Trophoblast cell (in vitro differentiated cells and primary cell): Measurements from ENCODE around the gene OPCML.

Experiments used
- DNase-seq, 2 donors: peaks; one replicate each; pipeline ENCODE4 v3.0.0-alpha.2; 2016
- H2AFZ ChIP-seq: 2 replicates; pipeline ENCODE4 v1.6.1; 2013; ENCODE audit warnings: low read length, moderate library complexity, mild to moderate bottlenecking; ENCODE audit not compliant: insufficient read depth, poor library complexity
- H2AK5ac ChIP-seq: 2 replicates; pipeline ENCODE4 v1.6.1; 2013; ENCODE audit warnings: mild to moderate bottlenecking, low read length
- H2BK120ac ChIP-seq: 2 replicates; pipeline ENCODE4 v1.6.1; 2013; ENCODE audit warnings: low read length, mild to moderate bottlenecking, moderate library complexity; ENCODE audit not compliant: insufficient read depth, poor library complexity
- H2BK12ac ChIP-seq: 2 replicates; pipeline ENCODE4 v1.6.1; 2013; ENCODE audit warnings: mild to moderate bottlenecking, low read length, moderate library complexity
- H2BK5ac ChIP-seq: 2 replicates; pipeline ENCODE4 v1.6.1; 2013; ENCODE audit warnings: low read length, low read depth, moderate library complexity, mild to moderate bottlenecking; ENCODE audit not compliant: poor library complexity
- H3K14ac ChIP-seq: 2 replicates; pipeline ENCODE4 v1.6.1; 2013; ENCODE audit warnings: mild to moderate bottlenecking, low read length
- H3K18ac ChIP-seq: 2 replicates; pipeline ENCODE4 v1.6.1; 2013; ENCODE audit warnings: mild to moderate bottlenecking, low read length
- H3K23ac ChIP-seq: 2 replicates; pipeline ENCODE4 v1.6.1; 2013; ENCODE audit warnings: low read length
- H3K27ac ChIP-seq: 2 replicates; pipeline ENCODE4 v1.5.1; 2013; ENCODE audit warnings: low read depth, mild to moderate bottlenecking, inconsistent platforms, low read length, moderate library complexity
- H3K27me3 ChIP-seq: 2 replicates; pipeline ENCODE4 v1.6.1; 2013; ENCODE audit warnings: inconsistent platforms, mild to moderate bottlenecking, low read length, moderate library complexity; ENCODE audit not compliant: insufficient read depth
- H3K36me3 ChIP-seq, 2 experiments: 1 replicate in 1 of 2; 2 replicates in 1 of 2; pipeline ENCODE4 v1.6.1; 2013; ENCODE audit warnings: low read length in 2 of 2, mild to moderate bottlenecking in 2 of 2, moderate library complexity in 1 of 2; ENCODE audit not compliant: insufficient read depth in 2 of 2, control insufficient read depth in 1 of 2
- H3K4ac ChIP-seq: 2 replicates; pipeline ENCODE4 v1.6.1; 2013; ENCODE audit warnings: low read depth, mild to moderate bottlenecking, low read length, moderate library complexity
- H3K4me1 ChIP-seq, 2 experiments: 1 replicate in 1 of 2; 2 replicates in 1 of 2; pipeline ENCODE4 v1.6.1; 2013; ENCODE audit warnings: low read length in 2 of 2, mild to moderate bottlenecking in 2 of 2, moderate library complexity in 1 of 2; ENCODE audit not compliant: insufficient read depth in 2 of 2, control insufficient read depth in 1 of 2
- H3K4me2 ChIP-seq: 2 replicates; pipeline ENCODE4 v1.6.1; 2013; ENCODE audit warnings: inconsistent platforms, mild to moderate bottlenecking, low read length, moderate library complexity
- H3K4me3 ChIP-seq: 2 replicates; pipeline ENCODE4 v1.5.1; 2013; ENCODE audit warnings: mild to moderate bottlenecking, low read depth, low read length, inconsistent platforms
- H3K79me1 ChIP-seq: one replicate; pipeline ENCODE4 v1.6.1; 2013; ENCODE audit warnings: low read length
- H3K79me2 ChIP-seq: 2 replicates; pipeline ENCODE4 v1.6.1; 2013; ENCODE audit warnings: low read length, mild to moderate bottlenecking; ENCODE audit not compliant: control insufficient read depth, insufficient read depth, poor library complexity
- H3K9ac ChIP-seq: 2 replicates; pipeline ENCODE4 v1.6.1; 2013; ENCODE audit warnings: mild to moderate bottlenecking, low read length
- H3K9me3 ChIP-seq: 2 replicates; pipeline ENCODE4 v1.6.1; 2013; ENCODE audit warnings: low read depth, mild to moderate bottlenecking, control low read depth, inconsistent platforms, low read length; ENCODE audit not compliant: insufficient read depth
- H4K12ac ChIP-seq: 2 replicates; pipeline ENCODE4 v1.6.1; 2013; ENCODE audit warnings: low read depth, mild to moderate bottlenecking, low read length, moderate library complexity
- H4K8ac ChIP-seq: 2 replicates; pipeline ENCODE4 v1.6.1; 2013; ENCODE audit warnings: low read depth, mild to moderate bottlenecking, low read length, moderate library complexity
- H4K91ac ChIP-seq: one replicate; pipeline ENCODE4 v1.6.1; 2013; ENCODE audit warnings: low read depth, mild to moderate bottlenecking, low read length, moderate library complexity
- WGBS: extraction: QIAGEN DNeasy Blood & Tissue Kit; methylation state at CpG from one replicate; pipeline ENCODE4 v1.1.7; 2013; ENCODE audit warnings: missing lambda C conversion rate; ENCODE audit not compliant: insufficient read length, insufficient coverage; ENCODE audit errors: extremely low coverage; 5-methylcytosine and 5-hydroxymethylcytosine counted together

OPCML gene

DNA sequence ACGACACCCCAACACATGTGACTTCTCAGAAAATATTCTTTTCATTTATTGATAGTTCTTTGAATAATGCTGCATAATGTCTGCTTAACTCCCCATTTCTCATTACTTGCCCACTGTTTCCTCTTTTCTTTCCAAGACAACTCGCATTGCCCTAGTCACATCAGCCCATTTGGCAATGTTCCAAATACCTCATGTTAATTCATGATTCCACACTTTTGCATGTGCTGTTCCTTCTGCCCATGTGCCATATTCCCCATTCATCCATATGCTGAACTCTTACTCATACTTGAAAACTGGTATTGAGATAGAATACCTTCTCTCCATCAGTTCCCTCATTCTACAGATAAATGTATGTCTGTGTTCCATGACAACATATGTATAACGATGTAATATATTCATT, 993.7 kb downstream of the OPCML start:
- Histone ChIP-seq H3K27ac (no peak overlapping the region), H3K4me2 (no peak overlapping the region), H4K91ac (no peak overlapping the region), H3K4me3 (no peak overlapping the region), H4K8ac (no peak overlapping the region), H2AK5ac (no peak overlapping the region), H2BK12ac (no peak overlapping the region), H3K4ac (no peak overlapping the region), H2AFZ (no peak overlapping the region), H3K14ac (no peak overlapping the region), H4K12ac (no peak overlapping the region), H3K36me3 (no peaks in the 10 kb centered on the region), H3K9me3 (no peaks in the 10 kb centered on the region), H2BK5ac (no peak overlapping the region), H3K79me1 (no peaks in the 10 kb centered on the region), H3K4me1 (no peaks in the 10 kb centered on the region), H3K9ac (no peak overlapping the region), H2BK120ac (no peak overlapping the region), H3K18ac (no peak overlapping the region), H3K23ac (no peak overlapping the region), H3K79me2 (no peaks in the 10 kb centered on the region), H3K27me3 (no peaks in the 10 kb centered on the region)
- no peak for DNase-seq
- no CpG with 5 or more reads among the region's 3 CpGs for WGBS

DNA sequence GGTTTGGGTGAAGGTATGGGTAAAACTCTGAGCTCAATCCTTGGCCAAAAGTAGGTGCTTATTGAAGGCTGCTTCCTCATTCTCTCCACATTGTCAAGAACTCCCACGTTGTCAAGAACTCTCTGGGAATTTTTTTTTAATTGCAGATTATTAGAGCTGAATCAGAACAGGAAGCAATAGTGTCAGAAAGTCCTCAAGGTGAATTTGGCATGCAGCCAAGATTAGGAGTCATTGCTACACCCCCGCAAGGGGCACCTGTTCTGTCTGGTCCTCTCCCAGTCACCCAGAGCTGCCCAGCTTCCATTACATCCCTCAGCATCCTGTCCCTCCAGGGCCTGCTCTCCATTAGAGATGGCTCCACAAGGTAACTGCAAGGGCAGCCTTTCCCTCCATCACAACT, 996.5 kb downstream of the OPCML start:
- Histone ChIP-seq H3K4me3 (no peak overlapping the region), H3K9ac (no peak overlapping the region), H2BK120ac (no peak overlapping the region), H3K4me1 (peaks cover 0 to 3% of the 10 kb centered on the region in 2 experiments), H3K4me2 (no peak overlapping the region), H3K4ac (no peak overlapping the region), H2BK5ac (no peak overlapping the region), H4K12ac (no peak overlapping the region), H4K8ac (no peak overlapping the region), H3K18ac (no peak overlapping the region), H3K79me2 (no peaks in the 10 kb centered on the region), H2AK5ac (no peak overlapping the region), H3K14ac (no peak overlapping the region), H3K36me3 (no peaks in the 10 kb centered on the region), H3K27me3 (no peaks in the 10 kb centered on the region), H2BK12ac (no peak overlapping the region), H3K23ac (no peak overlapping the region), H2AFZ (no peak overlapping the region), H3K79me1 (no peaks in the 10 kb centered on the region), H3K27ac (no peak overlapping the region), H4K91ac (no peak overlapping the region), H3K9me3 (no peaks in the 10 kb centered on the region)
- WGBS = no CpG with 5 or more reads among the region's 2 CpGs
- no peak for DNase-seq

DNA sequence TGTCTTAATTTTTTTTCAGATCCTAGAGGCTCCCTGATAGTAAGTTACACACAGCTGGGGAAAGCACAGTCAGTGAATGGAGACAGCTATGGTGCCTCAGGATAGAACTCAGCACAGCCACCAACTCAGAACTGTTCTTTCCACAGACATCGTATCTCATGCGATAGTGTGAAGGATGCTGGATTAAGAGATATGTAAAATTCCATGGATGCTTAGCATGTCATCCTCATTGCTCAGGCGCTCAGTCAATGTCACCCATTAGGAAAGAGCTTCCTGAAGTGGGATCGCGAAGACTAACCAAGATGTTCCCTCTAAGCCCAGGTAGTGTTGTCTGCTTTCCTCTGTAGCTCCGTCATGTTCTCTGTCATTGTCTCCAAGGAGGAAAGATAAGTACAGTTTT, 1000.4 kb downstream of the OPCML start:
- peak in 1 of 2 donors; percentile 3 for DNase-seq
- no peaks in the 10 kb centered on the region for H3K79me1 ChIP-seq
- H3K18ac ChIP-seq = no peak overlapping the region
- H3K9me3 ChIP-seq = no peaks in the 10 kb centered on the region
- no peak overlapping the region for H2BK5ac ChIP-seq
- H2AFZ ChIP-seq = no peak overlapping the region
- H3K36me3 ChIP-seq = no peaks in the 10 kb centered on the region
- WGBS = no CpG with 5 or more reads among the region's 6 CpGs
- H4K8ac ChIP-seq = no peak overlapping the region
- H3K27me3 ChIP-seq = no peaks in the 10 kb centered on the region
- no peak overlapping the region for H3K4me3 ChIP-seq
- no peak overlapping the region for H4K12ac ChIP-seq
- H3K14ac ChIP-seq = no peak overlapping the region
- no peak overlapping the region for H3K4ac ChIP-seq
- no peaks in the 10 kb centered on the region for H3K79me2 ChIP-seq
- H4K91ac ChIP-seq = no peak overlapping the region
- no peak overlapping the region for H3K27ac ChIP-seq
- H2BK12ac ChIP-seq = no peak overlapping the region
- peaks cover 0 to 3% of the 10 kb centered on the region in 2 experiments for H3K4me1 ChIP-seq
- H3K9ac ChIP-seq = no peak overlapping the region
- no peak overlapping the region for H2BK120ac ChIP-seq
- H3K23ac ChIP-seq = no peak overlapping the region
- no peak overlapping the region for H3K4me2 ChIP-seq
- H2AK5ac ChIP-seq = no peak overlapping the region

DNA sequence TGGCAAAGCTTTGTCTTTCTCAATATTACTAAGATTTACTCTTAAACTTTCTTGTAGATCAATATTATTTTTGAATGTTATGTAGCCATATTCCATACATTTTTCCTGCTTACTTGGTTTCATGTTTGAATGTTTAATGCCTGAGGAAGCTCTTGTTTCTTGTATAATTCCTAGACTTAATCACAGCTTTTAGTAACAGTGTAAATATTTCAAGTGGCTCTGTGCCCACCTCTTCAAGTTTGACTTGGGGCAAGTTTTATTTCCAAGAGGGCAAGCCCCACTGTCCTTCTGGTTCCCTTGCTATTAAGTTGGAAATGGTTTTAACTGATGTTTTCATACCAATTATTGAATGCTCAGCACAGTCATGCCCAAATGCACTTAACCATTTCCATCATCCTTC, 1004.1 kb downstream of the OPCML start:
- Histone ChIP-seq H3K36me3 (no peaks in the 10 kb centered on the region), H3K79me2 (no peaks in the 10 kb centered on the region), H3K4ac (no peak overlapping the region), H2BK12ac (no peak overlapping the region), H2BK120ac (no peak overlapping the region), H2AK5ac (no peak overlapping the region), H3K9me3 (no peaks in the 10 kb centered on the region), H2BK5ac (no peak overlapping the region), H4K12ac (no peak overlapping the region), H3K4me2 (no peak overlapping the region), H3K9ac (no peak overlapping the region), H2AFZ (no peak overlapping the region), H3K4me1 (peaks cover 0 to 3% of the 10 kb centered on the region in 2 experiments), H3K23ac (no peak overlapping the region), H4K8ac (no peak overlapping the region), H3K18ac (no peak overlapping the region), H3K27me3 (no peaks in the 10 kb centered on the region), H3K14ac (no peak overlapping the region), H4K91ac (no peak overlapping the region), H3K79me1 (no peaks in the 10 kb centered on the region), H3K4me3 (no peak overlapping the region), H3K27ac (no peak overlapping the region)
- DNase-seq = no peak
